Stomach (tissue), 9 donors: Measurements from ENCODE around the gene NLRC5. TPM values are rescaled to one million over a fixed set of nuclear protein-coding genes. Genes with fewer than 3 reads are reported as not detected.
A peak's percentile ranks its signal among the peaks of the same experiment; 100 is the strongest.

Source experiments
- DNase-seq, 2 donors: peaks; one replicate each; pipeline versions ENCODE4 v3.0.0 to v3.0.0-alpha.2; 2013 to 2019
- H3K27ac ChIP-seq, 5 donors: fragments of 200-600 bp in 4 of 5; sonication (generic) in 4 of 5; one replicate each; pipeline ENCODE4 v1.5.1; 2013 to 2019; ENCODE audit warnings: mild to moderate bottlenecking in 1 of 5, moderate library complexity in 1 of 5
- H3K27me3 ChIP-seq, 3 donors: fragments of 200-600 bp; sonication (generic); one replicate each; pipeline ENCODE4 v1.5.1; 2017 to 2019; ENCODE audit warnings: mixed run types in 1 of 3
- H3K36me3 ChIP-seq, 4 donors: fragments of 200-600 bp; sonication (generic); 1 replicate in 3 of 4; 2 replicates in 1 of 4; pipeline ENCODE4 v1.5.1; 2016 to 2019
- H3K4me1 ChIP-seq, 4 donors: fragments of 200-600 bp; sonication (generic); one replicate each; pipeline ENCODE4 v1.5.1; 2016 to 2019
- H3K4me3 ChIP-seq, 4 donors: fragments of 200-600 bp; sonication (generic) in 3 of 4; one replicate each; pipeline ENCODE4 v1.5.1; 2016 to 2019; ENCODE audit warnings: mild to moderate bottlenecking in 1 of 4
- H3K9me3 ChIP-seq, 4 donors: fragments of 200-600 bp; sonication (generic); one replicate each; pipeline ENCODE4 v1.5.1; 2016 to 2019
- CTCF ChIP-seq, 7 experiments: fragments of 450-650 bp in 4 of 7; fragments of 200-600 bp in 3 of 7; sonication (generic) in 3 of 7; IDR thresholded peaks; one replicate each; pipeline ENCODE4 v1.5.1; 2016 to 2019; ENCODE audit warnings: antibody characterized with exemption in 7 of 7, control low read depth in 2 of 7, mild to moderate bottlenecking in 1 of 7
- EP300 ChIP-seq: sonication (generic); formaldehyde crosslinking; IDR thresholded peaks from one replicate; pipeline ENCODE4 v1.6.1; 2017; ENCODE audit warnings: antibody characterized with exemption
- POLR2A ChIP-seq, 4 donors: fragments of 450-650 bp; IDR thresholded peaks; one replicate each; pipeline ENCODE4 v1.6.1; 2016; ENCODE audit warnings: antibody characterized with exemption in 4 of 4, control low read depth in 2 of 4, mild to moderate bottlenecking in 1 of 4, moderate library complexity in 1 of 4
- POLR2AphosphoS5 ChIP-seq, 3 donors: sonication (generic); formaldehyde crosslinking; IDR thresholded peaks; one replicate each; pipeline ENCODE4 v1.6.1; 2016; ENCODE audit warnings: antibody characterized with exemption in 3 of 3
- WGBS, 5 donors: extraction: QIAGEN DNeasy Blood & Tissue Kit in 3 of 5; methylation state at CpG; one replicate each; pipeline versions ENCODE4 v1.1.5 to v1.1.7; 2013 to 2018; 5-methylcytosine and 5-hydroxymethylcytosine counted together
- intact Hi-C: fragments of 100-400 bp; cut with DNase I; formaldehyde crosslinking; loops from one replicate; pipeline ENCODE4 v1.15.1; 2023; ENCODE audit warnings: low total_unique reads
- polyA plus RNA-seq, 3 donors: library from polyadenylated mRNA; stranded (reverse); fragments of 200-250 nt; gene quantifications; one replicate each; pipeline ENCODE4 v1.2.3, GENCODE V29; 2013
- total RNA-seq, 5 donors: library from RNA; depleted of rRNA; stranded (reverse); fragments of >200 nt; gene quantifications; one replicate each; pipeline versions ENCODE4 v1.1.0 to v1.2.3, GENCODE V29; 2014 to 2016
- donor health status: healthy with polysubstance abuse.
- donor health status: Bipolar disorder and iron deficiency.
- donor health status: healthy.

Gene NLRC5
- total and polyA plus RNA-seq, 8 donors, result 11.7 to 265 (median 29.4) TPM

- WGBS, 5 donors, result 91 to 96% (median 94%) methylated on average over 6 of the region's 6 CpGs
- Histone ChIP-seq H3K9me3 (no peaks in the 10 kb centered on the region), H3K36me3 (peaks cover 20 to 94% (median 88%) of the 10 kb centered on the region in 4 donors), H3K27me3 (no peaks in the 10 kb centered on the region), H3K4me1 (peaks cover 0 to 11% (median 0%) of the 10 kb centered on the region in 4 donors), H3K27ac (no peak overlapping the region), H3K4me3 (no peak overlapping the region)
- TF ChIP-seq POLR2AphosphoS5 (IDR thresholded peaks at IDR 0.05) (no peak), EP300 (no peak), POLR2A (IDR thresholded peaks at IDR 0.05) (no peak), CTCF (IDR thresholded peaks at IDR 0.05) (no peak)
- intact Hi-C loops, result no loop called here
- DNase-seq, result no peak
Observed at GRCh38 chr16:57021757-57022156, 32.4 kb downstream of the NLRC5 start.

- TF ChIP-seq EP300 (no peak), CTCF (IDR thresholded peaks at IDR 0.05) (no peak), POLR2AphosphoS5 (IDR thresholded peaks at IDR 0.05) (no peak), POLR2A (IDR thresholded peaks at IDR 0.05) (no peak)
- Histone ChIP-seq H3K9me3 (no peaks in the 10 kb centered on the region), H3K27ac (no peak overlapping the region), H3K36me3 (peaks cover 20 to 92% (median 85%) of the 10 kb centered on the region in 4 donors), H3K4me3 (no peak overlapping the region), H3K27me3 (no peaks in the 10 kb centered on the region), H3K4me1 (peaks cover 0 to 11% (median 0%) of the 10 kb centered on the region in 4 donors)
- intact Hi-C loops, result no loop called here
- DNase-seq, result no peak
- WGBS, 5 donors, result 81 to 89% (median 88%) methylated on average over 7 of the region's 7 CpGs
Observed at GRCh38 chr16:57022445-57022844, 33.1 kb downstream of the NLRC5 start.

- H3K4me3 ChIP-seq, result no peak overlapping the region
- peaks cover 0 to 11% (median 0%) of the 10 kb centered on the region in 4 donors for H3K4me1 ChIP-seq
- H3K27ac ChIP-seq, result no peak overlapping the region
- no peak for TF ChIP-seq POLR2A (IDR thresholded peaks at IDR 0.05)
- TF ChIP-seq POLR2AphosphoS5 (IDR thresholded peaks at IDR 0.05), result no peak
- TF ChIP-seq EP300, result no peak
- TF ChIP-seq CTCF (IDR thresholded peaks at IDR 0.05), result no peak
- H3K27me3 ChIP-seq, result no peaks in the 10 kb centered on the region
- no peaks in the 10 kb centered on the region for H3K9me3 ChIP-seq
- intact Hi-C loops, result no loop called here
- peak in 1 of 2 donors; percentile 37 for DNase-seq
- peaks cover 14 to 91% (median 76%) of the 10 kb centered on the region in 4 donors for H3K36me3 ChIP-seq
- WGBS, 5 donors, result 78 to 90% (median 87%) methylated on average over 7 to 8 of the region's 8 CpGs
Observed at GRCh38 chr16:57023541-57024249, 34.3 kb downstream of the NLRC5 start.

- DNase-seq, result no peak
- H3K27me3 ChIP-seq, result no peaks in the 10 kb centered on the region
- H3K4me3 ChIP-seq, result no peak overlapping the region
- no peak for TF ChIP-seq POLR2AphosphoS5 (IDR thresholded peaks at IDR 0.05)
- TF ChIP-seq EP300, result no peak
- TF ChIP-seq CTCF (IDR thresholded peaks at IDR 0.05), result no peak
- no peak for TF ChIP-seq POLR2A (IDR thresholded peaks at IDR 0.05)
- peaks cover 14 to 79% (median 62%) of the 10 kb centered on the region in 4 donors for H3K36me3 ChIP-seq
- WGBS, 5 donors, result 86 to 95% (median 94%) methylated on average over 12 to 19 of the region's 19 CpGs
- H3K9me3 ChIP-seq, result no peaks in the 10 kb centered on the region
- intact Hi-C loops, result no loop called here
- H3K27ac ChIP-seq, result no peak overlapping the region
- peaks cover 0 to 11% (median 0%) of the 10 kb centered on the region in 4 donors for H3K4me1 ChIP-seq
Observed at GRCh38 chr16:57024894-57025680, 35.7 kb downstream of the NLRC5 start.
